Suprapubic skin (tissue), 3 donors: ENCODE data around the gene C4BPB.

ENCODE experiments used
- POLR2A ChIP-seq, 2 donors: fragments of 450-650 bp; IDR thresholded peaks; one replicate each; pipeline ENCODE4 v1.6.1; 2017; ENCODE audit warnings: antibody characterized with exemption in 2 of 2, mild to moderate bottlenecking in 2 of 2, moderate library complexity in 2 of 2
- TF ChIP-seq, protein P1 (sequence below), 2 donors: fragments of 200-600 bp in 1 of 2; fragments of 450-650 bp in 1 of 2; sonication (generic) in 1 of 2; IDR thresholded peaks; one replicate each; pipeline ENCODE4 v1.5.1; 2016 to 2019; ENCODE audit warnings: antibody characterized with exemption in 2 of 2, mild to moderate bottlenecking in 1 of 2, moderate library complexity in 1 of 2

DNA sequence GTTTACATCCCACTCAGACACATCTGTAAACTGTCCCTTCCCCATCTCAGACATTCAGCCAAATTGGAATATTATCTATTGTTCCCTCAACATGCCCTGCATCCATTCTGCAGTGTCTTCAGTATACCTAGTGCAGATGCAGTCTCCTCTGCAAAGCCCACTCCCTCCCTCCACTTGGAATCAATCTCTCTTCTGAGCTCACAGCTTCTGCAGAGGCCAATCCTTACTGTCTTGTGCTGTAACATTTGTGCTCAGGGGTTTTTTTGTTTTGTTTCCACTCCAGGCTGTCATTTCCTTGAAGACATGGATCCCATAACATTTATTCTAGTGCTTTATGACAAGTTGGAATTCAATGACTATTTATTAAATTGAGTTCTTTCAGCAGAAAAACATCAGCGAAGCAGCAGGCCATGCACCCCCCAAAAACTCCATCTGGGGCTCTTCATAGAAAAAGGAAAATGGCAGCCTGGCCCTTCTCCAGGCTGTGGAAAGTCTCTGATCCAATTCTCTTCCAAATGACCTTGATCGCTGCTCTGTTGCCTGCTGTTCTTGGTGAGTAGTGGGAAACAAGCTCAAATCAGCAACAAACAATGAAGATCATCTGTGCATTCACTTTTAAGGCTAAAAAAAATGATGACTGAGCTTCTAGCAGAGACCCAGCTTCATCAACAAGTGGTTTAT, 24.1 kb downstream of the C4BPB start:
- TF ChIP-seq, protein P1, sequence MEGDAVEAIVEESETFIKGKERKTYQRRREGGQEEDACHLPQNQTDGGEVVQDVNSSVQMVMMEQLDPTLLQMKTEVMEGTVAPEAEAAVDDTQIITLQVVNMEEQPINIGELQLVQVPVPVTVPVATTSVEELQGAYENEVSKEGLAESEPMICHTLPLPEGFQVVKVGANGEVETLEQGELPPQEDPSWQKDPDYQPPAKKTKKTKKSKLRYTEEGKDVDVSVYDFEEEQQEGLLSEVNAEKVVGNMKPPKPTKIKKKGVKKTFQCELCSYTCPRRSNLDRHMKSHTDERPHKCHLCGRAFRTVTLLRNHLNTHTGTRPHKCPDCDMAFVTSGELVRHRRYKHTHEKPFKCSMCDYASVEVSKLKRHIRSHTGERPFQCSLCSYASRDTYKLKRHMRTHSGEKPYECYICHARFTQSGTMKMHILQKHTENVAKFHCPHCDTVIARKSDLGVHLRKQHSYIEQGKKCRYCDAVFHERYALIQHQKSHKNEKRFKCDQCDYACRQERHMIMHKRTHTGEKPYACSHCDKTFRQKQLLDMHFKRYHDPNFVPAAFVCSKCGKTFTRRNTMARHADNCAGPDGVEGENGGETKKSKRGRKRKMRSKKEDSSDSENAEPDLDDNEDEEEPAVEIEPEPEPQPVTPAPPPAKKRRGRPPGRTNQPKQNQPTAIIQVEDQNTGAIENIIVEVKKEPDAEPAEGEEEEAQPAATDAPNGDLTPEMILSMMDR (IDR thresholded peaks at IDR 0.05), result no peak
- TF ChIP-seq POLR2A (IDR thresholded peaks at IDR 0.05), result no peak
